Breast epithelium (tissue), 4 donors: ENCODE results near the gene TES. TPM values are rescaled to one million over a fixed set of nuclear protein-coding genes. Genes with fewer than 3 reads are reported as not detected.

ENCODE experiments used
- DNase-seq, 2 donors: peaks; one replicate each; pipeline ENCODE4 v3.0.0-alpha.2; 2019; ENCODE audit warnings: low spot score in 2 of 2
- H3K27ac ChIP-seq, 2 donors: fragments of 200-600 bp; sonication (generic) in 1 of 2; one replicate each; pipeline ENCODE4 v1.5.1; 2016 to 2019; ENCODE audit warnings: mild to moderate bottlenecking in 1 of 2
- H3K27me3 ChIP-seq, 2 donors: fragments of 200-600 bp; sonication (generic) in 1 of 2; one replicate each; pipeline versions ENCODE4 v1.5.1 to v1.6.0; 2017 to 2019; ENCODE audit warnings: control low read depth in 1 of 2, mild to moderate bottlenecking in 1 of 2
- H3K36me3 ChIP-seq: fragments of 200-600 bp; one replicate; pipeline ENCODE4 v1.5.1; 2019
- H3K4me1 ChIP-seq, 2 donors: fragments of 200-600 bp; sonication (generic); one replicate each; pipeline ENCODE4 v1.5.1; 2016 to 2019; ENCODE audit warnings: control low read depth in 1 of 2
- H3K4me3 ChIP-seq, 3 donors: fragments of 200-600 bp; sonication (generic); 1 replicate in 2 of 3; 2 replicates in 1 of 3; pipeline ENCODE4 v1.5.1; 2016 to 2019; ENCODE audit warnings: mild to moderate bottlenecking in 3 of 3, moderate library complexity in 2 of 3
- H3K9me3 ChIP-seq, 2 donors: fragments of 200-600 bp; sonication (generic) in 1 of 2; one replicate each; pipeline ENCODE4 v1.5.1; 2016 to 2019; ENCODE audit warnings: control low read depth in 1 of 2
- CTCF ChIP-seq, 3 donors: fragments of 450-650 bp; IDR thresholded peaks; one replicate each; pipeline ENCODE4 v1.5.1; 2016 to 2017; ENCODE audit warnings: antibody characterized with exemption in 3 of 3, mild to moderate bottlenecking in 3 of 3, moderate library complexity in 3 of 3
- POLR2A ChIP-seq: fragments of 450-650 bp; IDR thresholded peaks from one replicate; pipeline ENCODE4 v1.6.1; 2016; ENCODE audit warnings: antibody characterized with exemption, mild to moderate bottlenecking, moderate library complexity
- POLR2AphosphoS5 ChIP-seq, 3 donors: sonication (generic); formaldehyde crosslinking; IDR thresholded peaks; one replicate each; pipeline ENCODE4 v1.6.1; 2017; ENCODE audit warnings: antibody characterized with exemption in 3 of 3
- intact Hi-C: fragments of 100-400 bp; cut with DNase I; formaldehyde crosslinking; loops from one replicate; pipeline ENCODE4 v1.15.1; 2023; ENCODE audit warnings: low total_unique reads
- total RNA-seq, 3 donors: library from RNA; depleted of rRNA; stranded (reverse); fragments of >200 nt; gene quantifications; one replicate each; pipeline ENCODE4 v1.1.0, GENCODE V29; 2016

TES gene
- total RNA-seq, 3 donors from 2014 or later: 29.0 to 146 (median 88.5) TPM

- Histone ChIP-seq H3K4me3 (no peak overlapping the region), H3K27ac (no peak overlapping the region), H3K36me3 (no peaks in the 10 kb centered on the region), H3K4me1 (no peaks in the 10 kb centered on the region), H3K9me3 (no peaks in the 10 kb centered on the region), H3K27me3 (no peaks in the 10 kb centered on the region)
- DNase-seq: no peak
- no peak for TF ChIP-seq POLR2AphosphoS5 (IDR thresholded peaks at IDR 0.05)
- no peak for TF ChIP-seq CTCF (IDR thresholded peaks at IDR 0.05)
- no peak for TF ChIP-seq POLR2A
- intact Hi-C loops: loop anchor here (10.0 kb wide), 1 partner anchor 47 kb away; no protein-coding TSS in a partner anchor
Measured at GRCh38 chr7:116187400-116187799, 22.9 kb upstream of the TES start.

DNA sequence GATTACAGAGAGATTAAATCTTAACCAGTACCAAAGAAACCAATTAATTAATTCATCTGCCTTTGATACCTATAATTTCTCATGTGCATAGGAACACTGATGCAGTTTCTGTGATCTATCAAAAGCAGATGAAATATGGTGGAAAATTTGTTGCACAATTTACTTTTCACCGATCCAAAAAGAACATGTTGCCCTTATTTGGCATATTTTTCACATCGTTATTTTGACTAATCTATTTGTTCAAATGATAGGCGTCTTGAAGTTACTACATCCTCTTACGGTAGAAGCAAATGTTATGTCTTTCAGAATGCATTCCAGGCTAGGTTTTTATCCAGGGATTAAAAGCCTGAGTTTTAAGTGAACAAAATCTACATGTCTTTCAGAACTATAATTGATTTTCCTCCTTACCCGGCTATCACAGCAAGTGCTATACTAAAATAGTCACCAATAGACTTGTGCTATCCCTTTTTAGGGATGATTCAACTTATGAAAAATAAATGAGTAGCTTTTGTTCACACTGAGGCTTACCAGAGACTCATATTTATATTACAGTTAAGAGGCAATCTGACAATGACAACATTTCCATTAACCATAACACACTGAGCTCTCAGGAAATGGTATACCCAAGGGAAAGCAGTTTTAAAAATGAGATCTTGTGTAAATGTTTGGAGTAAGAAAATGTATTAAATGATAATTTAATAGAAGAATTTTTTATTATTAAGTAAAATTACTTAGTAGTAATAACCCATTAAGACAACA lies 16.8 kb upstream of the TES start:
- TF ChIP-seq POLR2AphosphoS5 (IDR thresholded peaks at IDR 0.05): no peak
- no peak for TF ChIP-seq CTCF (IDR thresholded peaks at IDR 0.05)
- TF ChIP-seq POLR2A: no peak
- no peaks in the 10 kb centered on the region for H3K9me3 ChIP-seq
- no peaks in the 10 kb centered on the region for H3K36me3 ChIP-seq
- no peaks in the 10 kb centered on the region for H3K4me1 ChIP-seq
- H3K4me3 ChIP-seq: no peak overlapping the region
- intact Hi-C loops: no loop called here
- no peak for DNase-seq
- no peak overlapping the region for H3K27ac ChIP-seq
- no peaks in the 10 kb centered on the region for H3K27me3 ChIP-seq

GRCh38 chr7:116194115-116194514 lies 16.2 kb upstream of the TES start:
- intact Hi-C loops: no loop called here
- H3K27ac ChIP-seq: no peak overlapping the region
- no peaks in the 10 kb centered on the region for H3K36me3 ChIP-seq
- TF ChIP-seq POLR2AphosphoS5 (IDR thresholded peaks at IDR 0.05) (no peak), POLR2A (no peak), CTCF (IDR thresholded peaks at IDR 0.05) (no peak)
- H3K9me3 ChIP-seq: no peaks in the 10 kb centered on the region
- no peaks in the 10 kb centered on the region for H3K4me1 ChIP-seq
- no peak overlapping the region for H3K4me3 ChIP-seq
- no peak for DNase-seq
- H3K27me3 ChIP-seq: no peaks in the 10 kb centered on the region

DNA sequence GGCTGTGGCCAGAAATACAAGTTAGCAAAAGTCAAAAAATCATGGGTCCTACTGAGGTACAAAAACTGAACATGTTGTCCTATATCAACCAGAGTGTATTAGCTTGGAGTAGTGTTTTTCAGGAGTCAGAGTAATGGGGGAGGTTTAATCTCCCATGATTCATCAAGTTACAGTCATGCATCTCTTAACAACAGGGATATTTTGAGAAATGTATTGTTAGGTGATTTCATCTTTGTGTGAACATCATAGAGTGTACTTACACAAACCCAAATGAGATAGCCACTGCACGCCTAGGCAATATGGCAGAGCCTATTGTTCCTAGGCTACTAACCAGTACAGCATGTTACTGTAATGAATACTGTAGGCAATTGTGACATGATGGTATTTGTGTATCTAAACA lies 14.9 kb upstream of the TES start:
- intact Hi-C loops: no loop called here
- Histone ChIP-seq H3K36me3 (no peaks in the 10 kb centered on the region), H3K4me1 (no peaks in the 10 kb centered on the region), H3K27ac (no peak overlapping the region), H3K27me3 (no peaks in the 10 kb centered on the region), H3K4me3 (no peak overlapping the region), H3K9me3 (no peaks in the 10 kb centered on the region)
- no peak for TF ChIP-seq POLR2AphosphoS5 (IDR thresholded peaks at IDR 0.05)
- no peak for TF ChIP-seq POLR2A
- no peak for TF ChIP-seq CTCF (IDR thresholded peaks at IDR 0.05)
- no peak for DNase-seq

GRCh38 chr7:116196947-116197346 lies 13.4 kb upstream of the TES start:
- Histone ChIP-seq H3K27me3 (no peaks in the 10 kb centered on the region), H3K4me3 (no peak overlapping the region), H3K36me3 (no peaks in the 10 kb centered on the region), H3K4me1 (no peaks in the 10 kb centered on the region), H3K27ac (no peak overlapping the region), H3K9me3 (no peaks in the 10 kb centered on the region)
- intact Hi-C loops: no loop called here
- DNase-seq: no peak
- no peak for TF ChIP-seq CTCF (IDR thresholded peaks at IDR 0.05)
- no peak for TF ChIP-seq POLR2AphosphoS5 (IDR thresholded peaks at IDR 0.05)
- TF ChIP-seq POLR2A: no peak
